NCI-H2227 (cell line): ENCODE measurements around the gene NCOA7.
"Not testable (repeated sequence)": the region's sequence is repeated elsewhere in the genome, so short reads cannot be mapped to it uniquely, and the experiment has no call there.

Source experiments
- DNase-seq: peaks from one replicate; lab custom pipeline; 2025; ENCODE audit not compliant: unreplicated experiment; lab: John Stamatoyannopoulos, UW

Gene NCOA7

GRCh38 chr6:125836466-125836865 is 45.7 kb downstream of the NCOA7 start:
- no peak for DNase-seq

GRCh38 chr6:125839471-125839870 is 48.7 kb downstream of the NCOA7 start:
- no peak for DNase-seq

GRCh38 chr6:125839879-125840278 is 49.1 kb downstream of the NCOA7 start:
- DNase-seq = no peak

- no peak for DNase-seq
Measured at GRCh38 chr6:125841356-125842090, 50.8 kb downstream of the NCOA7 start.

- DNase-seq = no peak
Measured at GRCh38 chr6:125842091-125842626, 51.4 kb downstream of the NCOA7 start.

GRCh38 chr6:125843593-125843992 is 52.8 kb downstream of the NCOA7 start:
- no peak for DNase-seq

- no peak for DNase-seq
Measured at GRCh38 chr6:125844989-125845388, 54.2 kb downstream of the NCOA7 start.

- DNase-seq = no peak
Measured at GRCh38 chr6:125846292-125847024, 55.7 kb downstream of the NCOA7 start.

GRCh38 chr6:125848286-125848685 is 57.5 kb downstream of the NCOA7 start:
- not testable (repeated sequence) for DNase-seq

- DNase-seq = no peak
Measured at GRCh38 chr6:125850361-125850760, 59.6 kb downstream of the NCOA7 start.

- no peak for DNase-seq
Measured at GRCh38 chr6:125852587-125852986, 61.8 kb downstream of the NCOA7 start.

GRCh38 chr6:125853168-125853567 is 62.4 kb downstream of the NCOA7 start:
- no peak for DNase-seq

- DNase-seq = no peak
Measured at GRCh38 chr6:125853756-125854155, 63.0 kb downstream of the NCOA7 start.

- no peak for DNase-seq
Measured at GRCh38 chr6:125854355-125854754, 63.6 kb downstream of the NCOA7 start.

- no peak for DNase-seq
Measured at GRCh38 chr6:125855783-125856182, 65.0 kb downstream of the NCOA7 start.

- no peak for DNase-seq
Measured at GRCh38 chr6:125857846-125858245, 67.1 kb downstream of the NCOA7 start.

GRCh38 chr6:125858427-125859320 is 67.9 kb downstream of the NCOA7 start:
- peak; percentile 69 for DNase-seq

GRCh38 chr6:125859727-125860126 is 69.0 kb downstream of the NCOA7 start:
- DNase-seq = no peak

GRCh38 chr6:125863023-125863422 is 72.3 kb downstream of the NCOA7 start:
- DNase-seq = no peak

- DNase-seq = no peak
Measured at GRCh38 chr6:125865015-125865414, 74.3 kb downstream of the NCOA7 start.

- no peak for DNase-seq
Measured at GRCh38 chr6:125866433-125866832, 75.7 kb downstream of the NCOA7 start.
